GM12878 (cell line): ENCODE results near the gene CNGA1. TPM values are rescaled to one million over a fixed set of nuclear protein-coding genes. Genes with fewer than 3 reads are reported as not detected.

Experiments
- ATAC-seq: fragments of 200-7000 bp; cut with Tn5 transposase; 3 replicates; pipeline ENCODE4 v1.9.1; 2020; ENCODE audit warnings: mild to moderate bottlenecking, moderate library complexity
- BruUV-seq: library from RNA; stranded (reverse); fragments of 400-500 nt; replicated peaks from 2 replicates; lab custom pipeline; 2021; lab: Mats Ljungman, UMichigan
- CTCF ChIA-PET: fragments of 300-600 bp; sonication (Branson Sonifier 250); formaldehyde crosslinking; extraction: SDS; loops from one replicate; lab custom pipeline; 2021; ENCODE audit warnings: inconsistent platforms; lab: Yijun Ruan, JAX
- POLR2A ChIA-PET: fragments of 350-600 bp; formaldehyde crosslinking; extraction: SDS; loops from one replicate; lab custom pipeline; 2021; ENCODE audit warnings: inconsistent platforms; lab: Charles Lee
- RAD21 ChIA-PET: fragments of 300-600 bp; sonication (Branson Sonifier 250); formaldehyde crosslinking; loops from one replicate; lab custom pipeline; 2023; ENCODE audit warnings: antibody characterized with exemption; ENCODE audit not compliant: unreplicated experiment; lab: Charles Lee
- SMC1A ChIA-PET: fragments of 300-600 bp; sonication (Branson Sonifier 250); formaldehyde crosslinking; loops from one replicate; lab custom pipeline; 2023; ENCODE audit not compliant: unreplicated experiment, uncharacterized antibody; lab: Charles Lee
- DNase-seq: peaks from one replicate; pipeline ENCODE4 v3.0.0-alpha.2; 2011; ENCODE audit warnings: low read depth, low spot score
- FAIRE-seq: peaks from 3 replicates; lab custom pipeline; 2011; peaks lifted over from hg19 to GRCh38; lab: Jason Lieb, UNC
- H2AFZ ChIP-seq: 2 replicates; pipeline ENCODE4 v1.6.0; 2011; ENCODE audit warnings: low read depth, low read length, control low read depth; ENCODE audit not compliant: control insufficient read depth
- H3K27ac ChIP-seq: 2 replicates; pipeline ENCODE4 v1.5.1; 2011; ENCODE audit warnings: control low read depth; ENCODE audit not compliant: control insufficient read depth, insufficient read depth
- H3K27me3 ChIP-seq, 2 experiments: replicated peaks in 1 of 2; 2 replicates each; pipeline versions ENCODE4 v1.6.0 to v1.6.1; 2011; ENCODE audit warnings: low read length in 1 of 2; ENCODE audit not compliant: control insufficient read depth in 2 of 2, insufficient read depth in 2 of 2
- H3K36me3 ChIP-seq, 2 experiments: 2 replicates each; pipeline ENCODE4 v1.5.1; 2011; ENCODE audit warnings: low read length in 1 of 2; ENCODE audit not compliant: control insufficient read depth in 2 of 2, insufficient read depth in 2 of 2
- H3K4me1 ChIP-seq: 2 replicates; pipeline ENCODE4 v1.6.1; 2011; ENCODE audit warnings: mild to moderate bottlenecking, low read length, moderate library complexity, mixed read lengths; ENCODE audit not compliant: control insufficient read depth, insufficient read depth
- H3K4me2 ChIP-seq: 2 replicates; pipeline ENCODE4 v1.6.0; 2011; ENCODE audit warnings: control low read depth; ENCODE audit not compliant: control insufficient read depth, insufficient read depth
- H3K4me3 ChIP-seq: fragments of 200-600 bp; sonication (generic); 2 replicates; pipeline ENCODE4 v1.5.1; 2016
- H3K79me2 ChIP-seq: 2 replicates; pipeline ENCODE4 v1.6.0; 2011; ENCODE audit warnings: low read length; ENCODE audit not compliant: control insufficient read depth, insufficient read depth
- H3K9ac ChIP-seq: 2 replicates; pipeline ENCODE4 v1.8.0; 2011; ENCODE audit warnings: low read length, control low read depth, mixed read lengths; ENCODE audit not compliant: control insufficient read depth, insufficient read depth
- H3K9me3 ChIP-seq: replicated peaks from 3 replicates; pipeline ENCODE4 v1.5.1; 2011; ENCODE audit warnings: mild to moderate bottlenecking, low read length; ENCODE audit not compliant: control insufficient read depth, insufficient read depth
- H4K20me1 ChIP-seq: 2 replicates; pipeline ENCODE4 v1.6.0; 2011; ENCODE audit not compliant: control insufficient read depth, insufficient read depth
- BCLAF1 ChIP-seq: fragments of 450-650 bp; IDR thresholded peaks from 2 replicates; pipeline ENCODE4 v1.6.1; 2017; ENCODE audit warnings: antibody characterized with exemption, mild to moderate bottlenecking, moderate library complexity
- E2F4 ChIP-seq: IDR thresholded peaks from 2 replicates; pipeline ENCODE4 v1.6.1; 2012; ENCODE audit warnings: low read depth, low read length, improper control_type of control experiment
- EED ChIP-seq: sonication (generic); IDR thresholded peaks from 2 replicates; pipeline ENCODE4 v1.6.1; 2016; ENCODE audit warnings: antibody characterized with exemption, low read depth
- ELK1 ChIP-seq: IDR thresholded peaks from 2 replicates; pipeline ENCODE4 v1.6.1; 2012; ENCODE audit warnings: low read depth, low read length, improper control_type of control experiment
- HDAC6 ChIP-seq: fragments of 200-600 bp; sonication (generic); IDR thresholded peaks from one replicate; pipeline ENCODE4 v1.8.0; 2017; ENCODE audit warnings: antibody characterized with exemption; ENCODE audit not compliant: unreplicated experiment
- PAX8 ChIP-seq: fragments of 450-650 bp; IDR thresholded peaks from 2 replicates; pipeline ENCODE4 v1.6.1; 2017; ENCODE audit warnings: mild to moderate bottlenecking, moderate library complexity
- POLR2A ChIP-seq: IDR thresholded peaks from 2 replicates; pipeline ENCODE4 v1.6.1; 2011; ENCODE audit warnings: low read depth, mild to moderate bottlenecking, low read length
- RAD21 ChIP-seq: IDR thresholded peaks from 2 replicates; pipeline ENCODE4 v1.6.1; 2011; ENCODE audit warnings: mild to moderate bottlenecking, low read depth, low read length, moderate library complexity; ENCODE audit not compliant: insufficient read depth
- SIN3A ChIP-seq: IDR thresholded peaks from 2 replicates; pipeline ENCODE4 v1.6.1; 2012; ENCODE audit warnings: low read depth, low read length, improper control_type of control experiment
- SREBF1 ChIP-seq: IDR thresholded peaks from 2 replicates; pipeline ENCODE4 v1.6.1; 2012; ENCODE audit warnings: mild to moderate bottlenecking, low read length
- SREBF2 ChIP-seq: IDR thresholded peaks from 2 replicates; pipeline ENCODE4 v1.6.1; 2012; ENCODE audit warnings: mild to moderate bottlenecking, low read length
- SUZ12 ChIP-seq: fragments of 200-600 bp; sonication (generic); IDR thresholded peaks from one replicate; pipeline ENCODE4 v1.6.1; 2018; ENCODE audit warnings: antibody characterized with exemption, mild to moderate bottlenecking; ENCODE audit not compliant: unreplicated experiment
- YY1 ChIP-seq: IDR thresholded peaks from 2 replicates; pipeline ENCODE4 v1.6.1; 2011; ENCODE audit warnings: low read depth, mild to moderate bottlenecking, low read length
- ZNF24 ChIP-seq: fragments of 450-650 bp; IDR thresholded peaks from 2 replicates; pipeline ENCODE4 v1.6.1; 2017; ENCODE audit warnings: antibody characterized with exemption, mild to moderate bottlenecking
- WGBS: methylation state at CpG from one replicate; pipeline ENCODE4 v1.1.6; 2016; ENCODE audit warnings: low lambda C conversion rate; ENCODE audit not compliant: insufficient replicate concordance, insufficient coverage; ENCODE audit errors: missing lambda C conversion rate; 5-methylcytosine and 5-hydroxymethylcytosine counted together
- in situ Hi-C: fragments of 300-500 bp; cut with MboI; formaldehyde crosslinking; loops from 9 replicates; pipeline ENCODE4 v1.14.3; 2018; ENCODE audit warnings: mixed read lengths
- intact Hi-C: fragments of 100-400 bp; cut with micrococcal nuclease; formaldehyde crosslinking; loops from one replicate; pipeline ENCODE4 v1.14.2; 2022; ENCODE audit not compliant: unreplicated experiment
- polyA plus RNA-seq, 11 experiments: library from polyadenylated mRNA; depleted of rRNA in 4 of 11; unstranded in 6 of 11; stranded (reverse) in 5 of 11; fragments of >200 nt; fragmentation: Nextera tagmentation in 4 of 11; fragmentation: Illumina TruSeq in 1 of 11; extraction: Ambion mirVana in 4 of 11; extraction: Trizol in 1 of 11; gene quantifications; 1 replicate in 1 of 11; 2 replicates in 10 of 11; pipeline versions ENCODE4 v1.2.1 to v1.2.3, GENCODE V29; 2011 to 2016; ENCODE audit warnings: inconsistent platforms in 2 of 11, missing spikeins in 2 of 11, low read depth in 1 of 11
- total RNA-seq, 4 experiments: library from RNA; depleted of rRNA in 3 of 4; stranded (reverse); fragments of >200 nt in 3 of 4; fragmentation: Illumina TruSeq in 1 of 4; extraction: Trizol in 1 of 4; gene quantifications; 2 replicates each; pipeline versions ENCODE4 v1.2.1 to v1.2.3, GENCODE V29; 2013 to 2021
- TF ChIP-seq, protein P1 (sequence below): fragments of 450-650 bp; IDR thresholded peaks from 2 replicates; pipeline ENCODE4 v1.6.1; 2017; ENCODE audit warnings: mild to moderate bottlenecking

The CNGA1 gene
- total and polyA plus RNA-seq, 10 of the 15 experiments (the other 5 are each of a cell fraction or from before 2014, with no cell fraction given): 0.38 to 14.2 (median 5.1) TPM

- Histone ChIP-seq H3K79me2 (peaks cover 35% of the 10 kb centered on the region), H3K9ac (peak within 1 kb of the TSS; percentile 72), H3K27me3 (no peaks in the 10 kb centered on the region), H2AFZ (peak within 1 kb of the TSS; percentile 93), H3K36me3 (0 out of 4 replicates have a peak, but pooled peaks cover 0 to 4% of the 10 kb centered on the region in 2 experiments), H3K9me3 (no peaks in the 10 kb centered on the region), H3K27ac (peak within 1 kb of the TSS; percentile 61), H3K4me3 (peak within 1 kb of the TSS; percentile 78), H3K4me2 (peak within 1 kb of the TSS; percentile 94), H3K4me1 (no peaks in the 10 kb centered on the region; the same call in 1 of the 2 replicates), H4K20me1 (no peaks in the 10 kb centered on the region)
- ChIA-PET CTCF (interaction anchor here (1.4 to 1.9 kb wide), 2 partner anchors 11 to 19 kb away, joined by 6 to 7 read pairs; no protein-coding TSS in a partner anchor), SMC1A (no interaction called here), POLR2A (interaction anchor here (0.6 to 1.4 kb wide), 3 partner anchors 9 to 405 kb away, joined by 3 to 4 read pairs (median 3); no protein-coding TSS in a partner anchor), RAD21 (no interaction called here)
- BruUV-seq: no TSS peak
- WGBS: under 1% methylated on average over 52 of the region's 55 CpGs
- intact Hi-C loops (loop anchor here (5.0 to 10.0 kb wide), 3 partner anchors 353 to 428 kb away; partner anchors contain the start of genes SLAIN2 and TEC), in situ Hi-C loops (no loop called here)
- FAIRE-seq: peak; percentile 90
- peak; percentile 79 for DNase-seq
- peak; percentile 97 for ATAC-seq
- TF ChIP-seq SIN3A (peak; percentile 61; the same call in 1 of the 2 replicates), EED (no peak; the same call in 1 of the 2 replicates), YY1 (0 out of 2 replicates have a peak, but pooled peaks have one; percentile 37), PAX8 (no peak), POLR2A (peak; percentile 91), BCLAF1 (no peak), E2F4 (no peak), RAD21 (no peak), SREBF1 (peak; percentile 88), SREBF2 (0 out of 2 replicates have a peak, but pooled peaks have one; percentile 24), HDAC6 (no peak), ELK1 (peak; percentile 35; the same call in 1 of the 2 replicates), ZNF24 (no peak), SUZ12 (no peak)
- TF ChIP-seq, protein P1, sequence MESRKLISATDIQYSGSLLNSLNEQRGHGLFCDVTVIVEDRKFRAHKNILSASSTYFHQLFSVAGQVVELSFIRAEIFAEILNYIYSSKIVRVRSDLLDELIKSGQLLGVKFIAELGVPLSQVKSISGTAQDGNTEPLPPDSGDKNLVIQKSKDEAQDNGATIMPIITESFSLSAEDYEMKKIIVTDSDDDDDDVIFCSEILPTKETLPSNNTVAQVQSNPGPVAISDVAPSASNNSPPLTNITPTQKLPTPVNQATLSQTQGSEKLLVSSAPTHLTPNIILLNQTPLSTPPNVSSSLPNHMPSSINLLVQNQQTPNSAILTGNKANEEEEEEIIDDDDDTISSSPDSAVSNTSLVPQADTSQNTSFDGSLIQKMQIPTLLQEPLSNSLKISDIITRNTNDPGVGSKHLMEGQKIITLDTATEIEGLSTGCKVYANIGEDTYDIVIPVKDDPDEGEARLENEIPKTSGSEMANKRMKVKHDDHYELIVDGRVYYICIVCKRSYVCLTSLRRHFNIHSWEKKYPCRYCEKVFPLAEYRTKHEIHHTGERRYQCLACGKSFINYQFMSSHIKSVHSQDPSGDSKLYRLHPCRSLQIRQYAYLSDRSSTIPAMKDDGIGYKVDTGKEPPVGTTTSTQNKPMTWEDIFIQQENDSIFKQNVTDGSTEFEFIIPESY: no peak
Observed at GRCh38 chr4:47914220-47914925, 102.1 kb downstream of the CNGA1 start, which contains the start of gene NFXL1. Gene NFXL1, minus strand, starts transcription at chr4:47914583. Its CDS starts 380 bp downstream, at chr4:47914203.
